SKM-1 treated with dmso at 0.1 percent for 144 hours (cell line): ENCODE measurements around the gene TBC1D22A.
"Not testable (repeated sequence)": the region's sequence is repeated elsewhere in the genome, so short reads cannot be mapped to it uniquely, and the experiment has no call there.

Source experiments
- DNase-seq: peaks from one replicate; lab custom pipeline; 2025; ENCODE audit not compliant: unreplicated experiment; lab: John Stamatoyannopoulos, UW

TBC1D22A gene

GRCh38 chr22:47111626-47112581 is 349.5 kb downstream of the TBC1D22A start:
- no peak for DNase-seq

- no peak for DNase-seq
Observed at GRCh38 chr22:47112582-47112965, 350.1 kb downstream of the TBC1D22A start.

GRCh38 chr22:47112994-47113852 is 350.8 kb downstream of the TBC1D22A start:
- DNase-seq: no peak

DNA sequence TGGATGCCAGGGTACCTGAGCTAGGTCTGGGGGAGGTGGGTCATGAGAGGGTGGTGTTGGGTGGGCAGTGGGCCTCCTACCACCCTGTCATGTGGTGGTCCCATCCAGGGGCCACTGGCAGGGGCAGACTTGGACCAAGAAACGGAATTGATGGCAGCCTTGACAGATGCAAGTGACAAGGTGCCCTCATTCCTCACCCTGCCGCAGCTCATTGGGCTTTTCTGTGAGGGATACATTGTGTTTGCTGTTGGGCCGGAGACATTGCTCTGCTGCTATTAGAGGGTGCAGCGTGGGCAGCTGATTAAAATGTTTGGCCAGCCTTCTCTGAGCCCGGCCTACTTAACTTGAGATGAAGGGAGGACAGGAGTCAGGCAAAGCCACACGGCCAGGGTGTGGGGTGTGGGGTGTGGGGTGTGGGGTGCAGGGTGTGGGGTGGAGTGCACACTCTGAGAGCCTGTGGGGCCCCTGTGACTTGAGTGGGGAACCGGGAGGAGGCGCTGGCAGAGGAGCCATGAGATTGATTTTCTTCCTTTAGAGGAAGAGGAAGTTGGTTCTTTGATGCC is 351.5 kb downstream of the TBC1D22A start:
- DNase-seq: no peak

GRCh38 chr22:47114813-47115517 is 352.5 kb downstream of the TBC1D22A start:
- DNase-seq: no peak

DNA sequence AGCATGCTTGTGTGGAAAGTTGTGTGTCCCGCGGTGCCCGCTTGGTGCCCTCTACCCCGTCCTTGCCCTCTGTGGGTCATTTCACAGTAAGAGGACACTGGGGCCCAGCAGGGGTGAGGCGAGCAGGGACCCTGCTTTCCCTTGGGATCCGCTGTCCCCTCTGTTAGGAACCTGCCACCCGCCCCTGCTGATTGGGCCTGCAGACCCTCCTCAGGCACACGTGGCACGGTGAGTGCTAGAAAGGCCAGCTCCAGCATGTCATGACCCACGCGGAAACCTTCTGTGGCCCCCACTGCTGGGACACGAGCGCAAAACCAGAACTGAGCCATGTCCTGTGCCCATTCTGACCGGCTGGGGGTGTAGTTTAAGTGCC is 353.1 kb downstream of the TBC1D22A start:
- DNase-seq: no peak

GRCh38 chr22:47115921-47116320 is 353.5 kb downstream of the TBC1D22A start:
- no peak for DNase-seq

DNA sequence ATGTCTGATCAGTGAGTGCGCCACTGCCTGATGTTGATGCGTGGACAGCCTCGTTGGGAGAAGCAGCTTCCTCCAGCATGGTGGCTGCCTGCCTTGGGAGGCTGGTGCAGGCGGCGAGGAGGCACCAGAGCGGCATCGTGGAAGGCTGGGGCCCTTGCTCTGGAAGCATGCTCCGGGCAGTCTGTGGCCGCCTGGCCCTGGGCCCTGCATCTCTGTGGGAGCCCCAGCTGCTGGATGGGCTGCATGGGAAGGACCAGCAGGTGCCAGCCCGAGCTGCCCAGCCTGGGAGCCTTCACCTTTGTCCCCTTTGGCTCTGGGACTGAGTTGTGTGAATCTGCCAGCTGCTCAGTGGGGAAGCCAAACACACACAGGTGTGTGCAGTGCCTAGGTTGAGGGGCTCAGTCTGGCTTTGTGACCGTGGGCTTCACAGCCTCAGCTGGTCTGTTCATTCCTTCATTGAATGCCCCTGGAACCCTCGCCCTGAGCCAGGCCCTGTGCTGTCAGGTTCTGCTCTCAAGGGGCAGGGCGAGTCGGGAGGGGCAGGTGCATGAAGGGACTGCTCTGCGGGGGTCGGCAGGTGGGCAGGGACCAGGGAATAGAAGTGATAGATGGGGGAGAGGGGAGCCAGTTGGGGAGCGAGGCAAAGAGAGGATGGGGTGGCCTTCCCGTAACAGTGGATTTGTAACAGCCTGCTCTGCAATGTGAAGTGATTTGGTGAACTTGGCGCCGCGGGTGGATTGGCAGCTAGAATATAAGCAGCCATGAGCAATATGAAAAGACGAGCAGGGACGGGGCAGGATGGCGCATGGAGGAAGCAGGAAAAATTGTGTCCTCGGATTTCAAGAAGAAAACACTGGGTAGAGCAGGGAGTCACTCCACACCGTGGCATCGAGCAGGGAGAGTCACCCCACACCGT is 354.2 kb downstream of the TBC1D22A start:
- DNase-seq: no peak

DNA sequence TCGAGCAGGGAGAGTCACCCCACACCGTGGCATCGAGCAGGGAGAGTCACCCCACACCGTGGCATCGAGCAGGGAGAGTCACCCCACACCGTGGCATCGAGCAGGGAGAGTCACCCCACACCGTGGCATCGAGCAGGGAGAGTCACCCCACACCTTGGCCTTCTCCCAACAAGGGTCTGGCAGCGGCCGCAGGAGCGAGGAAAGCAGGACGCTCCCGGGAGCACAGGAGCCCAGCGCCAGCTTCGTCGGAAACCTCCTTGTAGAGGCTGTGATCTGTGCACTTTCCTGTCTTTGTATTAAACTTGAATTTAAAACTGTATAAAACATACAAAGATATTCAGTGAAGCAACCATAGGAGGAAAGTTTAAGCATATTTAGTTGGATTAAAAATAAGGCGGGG is 355.0 kb downstream of the TBC1D22A start:
- not testable (repeated sequence) for DNase-seq

DNA sequence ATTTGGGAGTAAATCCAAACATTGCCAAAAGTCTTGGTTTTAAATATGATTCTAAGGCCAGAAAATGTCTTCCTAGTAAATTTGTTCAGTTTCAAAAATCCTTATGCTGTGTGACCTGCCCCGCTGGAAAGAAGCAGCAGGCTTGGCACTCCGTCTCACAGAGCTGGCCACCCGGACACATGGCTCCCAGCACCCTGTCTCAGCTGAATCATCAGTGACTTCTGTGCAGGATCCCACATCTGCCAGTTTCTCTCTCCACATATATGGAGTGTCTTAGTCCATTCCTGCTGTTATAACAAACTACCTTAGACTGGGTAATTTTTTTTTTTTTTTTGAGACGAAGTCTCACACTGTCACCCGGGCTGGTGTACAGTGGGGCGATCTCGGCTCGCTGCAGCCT is 356.7 kb downstream of the TBC1D22A start:
- no peak for DNase-seq

- no peak for DNase-seq
Observed at GRCh38 chr22:47120399-47120798, 357.9 kb downstream of the TBC1D22A start.

- no peak for DNase-seq
Observed at GRCh38 chr22:47121791-47122190, 359.3 kb downstream of the TBC1D22A start.

GRCh38 chr22:47122441-47123000 is 360.1 kb downstream of the TBC1D22A start:
- no peak for DNase-seq

DNA sequence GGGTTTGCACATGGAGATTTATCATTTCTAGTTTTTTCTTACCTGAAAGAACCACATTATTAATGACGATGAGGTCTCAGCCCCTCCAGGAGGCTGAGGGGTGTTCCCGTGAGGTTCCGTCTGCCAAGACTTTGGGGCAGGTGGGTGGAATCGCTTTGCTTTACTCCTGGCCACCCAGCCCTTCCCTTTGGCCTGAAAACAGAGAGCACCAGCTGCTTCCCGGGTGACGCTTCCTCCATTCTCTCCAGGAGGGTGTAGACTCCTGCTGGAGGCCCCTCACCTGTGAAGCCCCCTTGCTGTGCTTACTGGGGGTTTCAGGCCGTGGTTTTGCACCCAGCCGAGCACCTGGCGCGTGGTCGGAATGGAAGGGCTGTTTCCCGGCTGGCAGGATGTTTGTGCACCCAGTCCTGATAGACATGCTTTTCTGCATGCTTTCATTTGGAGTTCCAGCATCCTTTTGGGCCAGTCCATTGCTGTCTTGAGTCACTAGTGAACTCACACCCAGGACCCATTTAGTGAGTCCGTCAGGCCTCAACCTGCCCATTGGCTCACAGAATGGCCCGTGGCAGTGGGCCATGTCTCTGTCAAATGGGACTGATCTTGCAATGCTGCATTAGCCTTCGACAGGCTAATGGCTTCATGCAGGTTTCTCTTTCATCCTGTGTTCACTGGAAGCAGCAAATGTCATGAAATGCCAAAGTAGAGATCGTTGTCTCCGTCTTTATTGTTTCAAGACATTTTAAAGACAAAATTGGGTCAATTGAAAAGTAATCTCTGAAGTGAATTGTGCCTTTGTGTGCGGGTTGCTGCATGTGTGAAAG is 360.8 kb downstream of the TBC1D22A start:
- DNase-seq: no peak

- no peak for DNase-seq
Observed at GRCh38 chr22:47123827-47124442, 361.5 kb downstream of the TBC1D22A start.

DNA sequence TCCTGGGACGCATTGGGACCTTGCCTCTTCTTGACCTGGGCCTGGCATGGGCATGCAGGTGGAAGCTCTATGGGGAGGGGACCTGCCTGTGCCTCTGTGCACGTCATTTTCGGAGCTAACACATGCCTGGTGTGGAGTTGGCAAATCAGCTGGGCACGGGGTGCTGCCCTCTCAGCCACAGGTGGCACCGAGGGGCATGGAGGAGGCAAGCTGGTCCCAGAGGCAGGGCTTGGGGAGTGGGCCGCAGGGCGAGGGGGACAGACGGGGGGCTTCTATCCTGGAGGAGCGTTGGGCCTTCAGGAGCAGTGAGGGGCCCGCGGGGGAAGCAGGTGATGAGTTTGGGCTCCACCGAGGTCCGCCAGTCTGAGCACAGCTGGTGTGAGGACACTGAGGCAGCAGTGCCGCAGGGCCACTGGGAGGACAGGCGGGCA is 362.0 kb downstream of the TBC1D22A start:
- no peak for DNase-seq

DNA sequence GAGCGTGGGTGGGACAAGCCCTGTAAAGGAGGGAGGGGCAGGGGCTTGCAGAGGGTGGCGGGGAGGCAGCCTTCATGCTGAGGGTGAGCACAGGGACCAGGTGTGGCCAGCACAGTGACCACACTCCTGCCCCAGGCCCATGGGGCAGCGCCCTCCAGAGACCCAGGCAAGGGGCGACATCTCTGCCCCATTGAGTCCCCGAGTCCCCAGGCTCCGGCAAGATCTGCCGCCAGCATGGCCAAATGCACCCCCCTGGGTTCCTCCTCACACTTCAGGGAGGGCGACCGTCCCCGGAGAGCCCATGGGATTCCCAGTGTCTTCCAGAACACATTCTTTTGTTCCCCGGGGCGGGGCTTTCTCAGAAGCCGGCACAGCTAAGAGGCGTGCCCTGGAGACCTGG is 362.5 kb downstream of the TBC1D22A start:
- no peak for DNase-seq

- DNase-seq: no peak
Observed at GRCh38 chr22:47125603-47126002, 363.2 kb downstream of the TBC1D22A start.
